Ovary (tissue), 3 donors: ENCODE data around the gene ZMIZ1.

Experiments used
- CTCF ChIP-seq, 3 donors: fragments of 450-650 bp in 2 of 3; fragments of 200-600 bp in 1 of 3; IDR thresholded peaks; one replicate each; pipeline versions ENCODE4 v1.5.1 to v1.8.0; 2016 to 2022; ENCODE audit warnings: antibody characterized with exemption in 3 of 3, mild to moderate bottlenecking in 1 of 3
- POLR2A ChIP-seq: fragments of 450-650 bp; IDR thresholded peaks from one replicate; pipeline ENCODE4 v1.6.1; 2017; ENCODE audit warnings: antibody characterized with exemption, mild to moderate bottlenecking, moderate library complexity
- donor health status: DM: no; HTN: no; CAD: no.

- TF ChIP-seq CTCF (IDR thresholded peaks at IDR 0.05) (no peak), POLR2A (no peak)
Observed at GRCh38 chr10:79303631-79304478, 235.1 kb downstream of the ZMIZ1 start.
